Activated naive CD4-positive, alpha-beta T cell treated with anti-CD3 and anti-CD28 coated beads, Interleukin-2, amount 50 U/mL, for 24 hours (primary cell): Measurements from ENCODE around the gene CEL.
A peak's percentile ranks its signal among the peaks of the same experiment; 100 is the strongest.
"Not testable (repeated sequence)": the region's sequence is repeated elsewhere in the genome, so short reads cannot be mapped to it uniquely, and the experiment has no call there.

Experiments
- H3K27ac Mint-ChIP-seq: one replicate; pipeline ENCODE4 v1.8.0; 2021; ENCODE audit warnings: mild to moderate bottlenecking, mixed read lengths
- H3K27me3 Mint-ChIP-seq: one replicate; pipeline ENCODE4 v1.8.0; 2021; ENCODE audit warnings: mixed read lengths
- H3K36me3 Mint-ChIP-seq: one replicate; pipeline ENCODE4 v1.8.0; 2021; ENCODE audit warnings: mixed read lengths
- H3K4me1 Mint-ChIP-seq: one replicate; pipeline ENCODE4 v1.8.0; 2021; ENCODE audit warnings: mixed read lengths
- H3K4me3 Mint-ChIP-seq: one replicate; pipeline ENCODE4 v1.8.0; 2021; ENCODE audit warnings: mild to moderate bottlenecking, mixed read lengths
- H3K9me3 Mint-ChIP-seq: one replicate; pipeline ENCODE4 v1.8.0; 2021; ENCODE audit warnings: mixed read lengths

Gene CEL

DNA sequence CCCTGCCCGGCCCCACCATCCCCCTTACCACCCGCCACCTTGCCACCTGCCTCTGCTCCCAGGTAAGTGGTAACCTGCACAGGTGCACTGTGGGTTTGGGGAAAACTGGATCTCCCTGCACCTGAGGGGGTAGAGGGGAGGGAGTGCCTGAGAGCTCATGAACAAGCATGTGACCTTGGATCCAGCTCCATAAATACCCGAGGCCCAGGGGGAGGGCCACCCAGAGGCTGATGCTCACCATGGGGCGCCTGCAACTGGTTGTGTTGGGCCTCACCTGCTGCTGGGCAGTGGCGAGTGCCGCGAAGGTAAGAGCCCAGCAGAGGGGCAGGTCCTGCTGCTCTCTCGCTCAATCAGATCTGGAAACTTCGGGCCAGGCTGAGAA, at the start of gene CEL:
CEL (plus strand) TSS at position 218 of the 382 bp plus-strand sequence; CDS start at position 240, 22 bp downstream.
- H3K27me3 Mint-ChIP-seq, H3K36me3 Mint-ChIP-seq, H3K9me3 Mint-ChIP-seq, H3K4me3 Mint-ChIP-seq, H3K27ac Mint-ChIP-seq: not testable (repeated sequence)
- peaks cover 40% of the 10 kb centered on the region for H3K4me1 Mint-ChIP-seq

- peaks cover 1% of the 10 kb centered on the region for H3K27me3 Mint-ChIP-seq
- no peak overlapping the region for H3K4me3 Mint-ChIP-seq
- H3K36me3 Mint-ChIP-seq = peaks cover 4% of the 10 kb centered on the region
- no peak overlapping the region for H3K27ac Mint-ChIP-seq
- no peaks in the 10 kb centered on the region for H3K9me3 Mint-ChIP-seq
- H3K4me1 Mint-ChIP-seq = no peaks in the 10 kb centered on the region
Measured at GRCh38 chr9:133014696-133015095, 47.1 kb upstream of the CEL start.

DNA sequence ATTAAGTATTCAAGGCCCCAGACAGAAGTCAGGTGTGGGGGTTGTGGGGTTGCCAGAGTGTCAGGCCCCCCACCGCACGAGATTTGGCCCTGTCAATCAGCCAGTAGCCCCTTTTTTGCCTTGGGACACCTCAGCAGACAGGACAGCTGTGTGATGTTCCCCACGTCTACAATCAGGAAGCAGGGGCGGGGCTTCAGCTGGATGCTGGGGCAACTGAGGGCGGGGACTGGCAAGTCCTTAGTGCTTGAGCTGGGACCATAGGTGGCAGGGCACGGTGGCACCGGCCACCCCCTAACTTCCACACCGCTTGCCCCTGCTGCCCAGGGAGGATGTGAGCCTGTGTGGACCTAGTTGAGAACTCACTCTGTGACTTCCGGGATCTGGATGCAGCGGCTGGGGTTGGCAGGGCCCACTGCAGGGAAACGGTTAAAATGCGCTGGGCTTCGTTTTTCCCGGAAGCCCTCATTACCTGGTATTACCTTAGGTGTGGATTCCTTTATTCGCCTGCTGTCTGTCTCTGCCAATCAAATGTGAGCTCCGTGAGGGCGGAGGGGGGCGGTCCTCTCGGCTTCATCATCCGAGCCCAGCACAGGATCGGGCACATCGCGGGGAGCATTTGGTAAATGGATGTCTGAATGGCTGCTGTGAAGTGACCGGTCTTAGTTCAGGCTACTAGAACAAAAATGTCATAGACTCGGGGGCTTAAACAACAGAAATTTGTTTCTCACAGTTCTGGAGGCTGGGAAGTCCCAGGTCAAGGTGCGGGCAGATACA, 38.5 kb upstream of the CEL start:
- no peaks in the 10 kb centered on the region for H3K36me3 Mint-ChIP-seq
- H3K27ac Mint-ChIP-seq = no peak overlapping the region
- no peaks in the 10 kb centered on the region for H3K27me3 Mint-ChIP-seq
- H3K4me1 Mint-ChIP-seq = peaks cover 13% of the 10 kb centered on the region
- no peaks in the 10 kb centered on the region for H3K9me3 Mint-ChIP-seq
- peak overlapping the region; percentile 4 for H3K4me3 Mint-ChIP-seq

- Mint-ChIP-seq H3K36me3 (no peaks in the 10 kb centered on the region), H3K27me3 (no peaks in the 10 kb centered on the region), H3K27ac (no peak overlapping the region), H3K9me3 (no peaks in the 10 kb centered on the region), H3K4me1 (peaks cover 27% of the 10 kb centered on the region), H3K4me3 (no peak overlapping the region)
Measured at GRCh38 chr9:133026426-133026825, 35.4 kb upstream of the CEL start.

- H3K27me3 Mint-ChIP-seq = no peaks in the 10 kb centered on the region
- no peak overlapping the region for H3K4me3 Mint-ChIP-seq
- H3K36me3 Mint-ChIP-seq = no peaks in the 10 kb centered on the region
- H3K9me3 Mint-ChIP-seq = no peaks in the 10 kb centered on the region
- peak overlapping the region; percentile 42 for H3K27ac Mint-ChIP-seq
- H3K4me1 Mint-ChIP-seq = peaks cover 33% of the 10 kb centered on the region
Measured at GRCh38 chr9:133027134-133027533, 34.6 kb upstream of the CEL start.

GRCh38 chr9:133028221-133028620, 33.6 kb upstream of the CEL start:
- Mint-ChIP-seq H3K27ac (peak overlapping the region; percentile 85), H3K27me3 (no peaks in the 10 kb centered on the region), H3K36me3 (peaks cover 2% of the 10 kb centered on the region), H3K9me3 (no peaks in the 10 kb centered on the region), H3K4me1 (peaks cover 38% of the 10 kb centered on the region), H3K4me3 (peak overlapping the region; percentile 17)

- no peaks in the 10 kb centered on the region for H3K9me3 Mint-ChIP-seq
- peaks cover 2% of the 10 kb centered on the region for H3K36me3 Mint-ChIP-seq
- peak overlapping the region; percentile 99 for H3K4me3 Mint-ChIP-seq
- peaks cover 54% of the 10 kb centered on the region for H3K4me1 Mint-ChIP-seq
- H3K27ac Mint-ChIP-seq = peak overlapping the region; percentile 99
- no peaks in the 10 kb centered on the region for H3K27me3 Mint-ChIP-seq
Measured at GRCh38 chr9:133029994-133030316, 31.8 kb upstream of the CEL start.

DNA sequence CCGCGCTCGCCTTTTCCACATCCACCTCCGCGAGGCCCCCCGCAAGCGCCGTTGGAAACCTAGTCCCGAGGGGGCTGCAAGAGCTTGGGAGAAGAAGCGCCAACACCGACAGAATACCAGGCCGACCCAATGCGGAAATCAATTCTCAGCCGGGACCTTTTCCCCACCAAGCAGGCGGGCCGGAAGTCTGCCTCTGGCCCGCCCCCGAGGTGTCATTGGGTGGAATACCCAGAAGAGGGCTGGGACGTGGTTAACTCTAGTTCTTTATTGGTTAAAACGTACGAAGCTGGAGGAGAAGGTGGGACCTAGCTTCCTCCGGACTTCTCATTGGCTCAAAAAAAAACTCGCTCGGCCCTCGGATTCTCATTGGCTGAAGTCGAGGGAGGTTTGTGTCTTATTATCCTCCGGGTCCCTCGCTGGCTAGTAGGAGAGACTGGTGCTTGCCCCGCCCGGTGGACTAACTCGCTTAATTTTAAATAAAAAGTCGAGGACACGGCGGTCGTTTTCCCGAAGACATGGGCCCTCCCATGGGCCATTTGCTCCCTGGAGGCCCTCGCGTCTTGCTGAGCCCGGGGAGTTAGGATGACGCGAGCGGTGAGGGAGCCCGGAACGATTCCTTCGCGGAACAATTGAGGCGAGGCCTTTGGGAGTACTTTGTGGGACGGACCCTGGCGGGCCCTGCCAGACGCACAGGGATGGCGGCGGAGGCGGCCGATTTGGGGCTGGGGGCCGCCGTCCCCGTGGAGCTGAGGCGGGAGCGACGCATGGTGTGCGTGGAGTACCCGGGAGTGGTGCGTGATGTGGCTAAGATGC, 31.3 kb upstream of the CEL start, which contains the start of gene GTF3C5:
GTF3C5 (plus strand) TSS at position 681 of the 813 bp plus-strand sequence; CDS start at position 696, 15 bp downstream.
- Mint-ChIP-seq H3K9me3 (no peaks in the 10 kb centered on the region), H3K4me3 (peak within 1 kb of the TSS; percentile 99), H3K27ac (peak within 1 kb of the TSS; percentile 99), H3K4me1 (peaks cover 55% of the 10 kb centered on the region), H3K27me3 (no peaks in the 10 kb centered on the region), H3K36me3 (peaks cover 2% of the 10 kb centered on the region)

DNA sequence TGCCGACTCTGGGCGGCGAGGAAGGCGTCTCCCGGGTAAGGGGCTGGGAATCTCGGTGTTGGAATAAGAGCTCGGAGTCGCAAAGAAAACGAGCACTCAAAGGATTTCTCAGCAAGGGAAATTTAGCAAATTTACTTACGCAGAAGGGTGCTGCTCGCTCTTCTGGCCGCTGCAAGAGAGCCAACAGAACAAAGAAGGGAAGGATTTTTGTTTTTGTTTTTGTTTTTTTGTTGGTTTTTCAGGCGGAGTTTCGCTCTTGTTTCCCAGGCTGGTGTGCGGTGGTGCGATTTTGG, 30.7 kb upstream of the CEL start:
- Mint-ChIP-seq H3K27me3 (no peaks in the 10 kb centered on the region), H3K4me1 (peaks cover 58% of the 10 kb centered on the region), H3K27ac (peak overlapping the region; percentile 99)

DNA sequence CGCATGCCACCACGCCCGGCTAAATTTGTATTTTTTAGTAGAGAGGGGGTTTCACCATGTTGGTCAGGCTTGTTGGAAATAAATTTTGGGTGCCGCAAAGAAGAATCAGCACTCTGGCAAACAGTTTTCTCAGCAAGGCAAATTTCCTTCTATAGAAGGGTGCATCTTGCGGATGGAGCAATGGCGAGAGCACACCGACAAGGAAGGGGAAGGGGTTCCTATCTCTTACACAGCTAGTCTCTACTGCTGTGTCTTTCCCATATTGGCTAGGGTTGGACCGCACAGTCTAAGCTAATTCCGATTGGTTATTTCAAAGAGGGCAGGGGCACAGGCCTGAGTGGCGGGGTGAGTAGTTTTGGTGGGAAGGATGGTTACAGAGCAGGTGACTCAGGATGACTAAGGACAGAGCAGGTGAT, 30.3 kb upstream of the CEL start:
- Mint-ChIP-seq H3K27me3 (no peaks in the 10 kb centered on the region), H3K36me3 (peaks cover 2% of the 10 kb centered on the region), H3K9me3 (no peaks in the 10 kb centered on the region), H3K27ac (peak overlapping the region; percentile 86), H3K4me1 (peaks cover 62% of the 10 kb centered on the region), H3K4me3 (peak overlapping the region; percentile 99)

More for the DNA sequence above, 30.7 kb upstream of the CEL start:
- Mint-ChIP-seq H3K4me3 (peak overlapping the region; percentile 99), H3K9me3 (no peaks in the 10 kb centered on the region), H3K36me3 (peaks cover 2% of the 10 kb centered on the region)

- Mint-ChIP-seq H3K27ac (peak overlapping the region; percentile 86), H3K4me1 (peaks cover 66% of the 10 kb centered on the region), H3K27me3 (no peaks in the 10 kb centered on the region), H3K36me3 (peaks cover 2% of the 10 kb centered on the region), H3K9me3 (no peaks in the 10 kb centered on the region), H3K4me3 (peak overlapping the region; percentile 99)
Measured at GRCh38 chr9:133032171-133032570, 29.6 kb upstream of the CEL start.

- Mint-ChIP-seq H3K27me3 (no peaks in the 10 kb centered on the region), H3K27ac (no peak overlapping the region), H3K9me3 (no peaks in the 10 kb centered on the region), H3K4me1 (peaks cover 62% of the 10 kb centered on the region), H3K36me3 (peaks cover 2% of the 10 kb centered on the region), H3K4me3 (no peak overlapping the region)
Measured at GRCh38 chr9:133035669-133036068, 26.1 kb upstream of the CEL start.

GRCh38 chr9:133037775-133038515, 23.8 kb upstream of the CEL start:
- H3K9me3 Mint-ChIP-seq = no peaks in the 10 kb centered on the region
- no peaks in the 10 kb centered on the region for H3K27me3 Mint-ChIP-seq
- no peak overlapping the region for H3K4me3 Mint-ChIP-seq
- peaks cover 43% of the 10 kb centered on the region for H3K4me1 Mint-ChIP-seq
- H3K36me3 Mint-ChIP-seq = peaks cover 2% of the 10 kb centered on the region
- H3K27ac Mint-ChIP-seq = no peak overlapping the region

DNA sequence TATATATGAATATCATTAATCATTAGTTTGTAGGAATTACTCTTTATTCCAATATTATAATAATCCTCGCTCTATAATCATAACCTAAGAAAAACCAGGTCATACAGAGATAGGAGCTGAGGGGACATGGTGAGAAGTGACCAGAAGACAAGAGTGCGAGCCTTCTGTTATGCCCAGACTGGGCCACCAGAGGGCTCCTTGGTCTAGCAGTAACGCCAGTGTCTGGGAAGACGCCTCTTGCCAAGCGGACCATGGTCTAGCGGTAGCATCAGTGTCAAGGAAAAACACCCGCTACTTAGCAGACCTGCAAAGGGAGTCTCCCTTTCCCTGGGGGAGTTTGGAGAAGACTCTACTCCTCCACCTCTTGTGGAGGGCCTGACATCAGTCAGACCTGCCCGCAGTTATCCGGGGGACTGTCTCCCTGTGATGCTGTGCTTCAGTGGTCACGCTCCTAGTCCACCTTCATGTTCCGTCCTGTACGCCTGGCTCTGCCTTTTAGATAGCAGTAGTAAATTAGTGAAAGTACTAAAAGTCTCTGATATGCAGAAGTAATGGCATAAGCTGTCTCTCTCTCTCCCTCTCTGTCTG, 20.8 kb upstream of the CEL start:
- H3K4me3 Mint-ChIP-seq, H3K9me3 Mint-ChIP-seq, H3K36me3 Mint-ChIP-seq: not testable (repeated sequence)

GRCh38 chr9:133041958-133042357, 19.8 kb upstream of the CEL start:
- Mint-ChIP-seq H3K36me3 (peaks cover 4% of the 10 kb centered on the region), H3K27me3 (no peaks in the 10 kb centered on the region), H3K27ac (no peak overlapping the region), H3K4me1 (peaks cover 18% of the 10 kb centered on the region), H3K4me3 (no peak overlapping the region), H3K9me3 (no peaks in the 10 kb centered on the region)

More for the DNA sequence above, 20.8 kb upstream of the CEL start:
- peaks cover 27% of the 10 kb centered on the region for H3K4me1 Mint-ChIP-seq
- H3K27me3 Mint-ChIP-seq, H3K27ac Mint-ChIP-seq: not testable (repeated sequence)
